Measurements from ENCODE around the gene CFL1. TPM values are rescaled to one million over a fixed set of nuclear protein-coding genes. Genes with fewer than 3 reads are reported as not detected.

Gene CFL1
- total RNA-seq, 1 experiment from 2014 or later = 955 TPM

- CTCF ChIA-PET = interaction anchor here (0.7 kb wide), 1 partner anchor 263 kb away, joined by 3 read pairs; no protein-coding TSS in a partner anchor
- peak overlapping the region; percentile 84 for H3K27ac Mint-ChIP-seq (ENCODE audit: unreplicated experiment)
- no peak for TF ChIP-seq CTCF (IDR thresholded peaks at IDR 0.05; ENCODE audit: unreplicated experiment)
- intact Hi-C loops (cut with micrococcal nuclease; ENCODE audit: unreplicated experiment) = no loop called here
- H3K27me3 Mint-ChIP-seq (ENCODE audit: unreplicated experiment) = no peaks in the 10 kb centered on the region
- H3K9me3 Mint-ChIP-seq (ENCODE audit: low read depth, unreplicated experiment) = no peaks in the 10 kb centered on the region
- H3K4me1 Mint-ChIP-seq (ENCODE audit: low read depth, unreplicated experiment) = peaks cover 47% of the 10 kb centered on the region
- no peak for DNase-seq
- peaks cover 100% of the 10 kb centered on the region for H3K36me3 Mint-ChIP-seq (ENCODE audit: insufficient read depth, unreplicated experiment)
- no TSS peak for BruUV-seq (replicated peaks)
- H3K4me3 Mint-ChIP-seq (ENCODE audit: low read depth, unreplicated experiment) = peak overlapping the region; percentile 84
These were observed 2.0 kb downstream of the CFL1 start for GRCh38 chr11:65855927-65856363.

GRCh38 chr11:65854852-65855837, 2.8 kb downstream of the CFL1 start:
- BruUV-seq (replicated peaks) = TSS peak; percentile 61
- peaks cover 100% of the 10 kb centered on the region for H3K36me3 Mint-ChIP-seq (ENCODE audit: insufficient read depth, unreplicated experiment)
- CTCF ChIA-PET = interaction anchor here (0.6 to 0.7 kb wide), 3 partner anchors 13 to 605 kb away, joined by 3 to 10 read pairs (median 5); no protein-coding TSS in a partner anchor

GRCh38 chr11:65854161-65854592, 3.8 kb downstream of the CFL1 start:
- Mint-ChIP-seq H3K27ac (ENCODE audit: unreplicated experiment) (peak overlapping the region; percentile 79), H3K4me3 (ENCODE audit: low read depth, unreplicated experiment) (peak overlapping the region; percentile 84), H3K27me3 (ENCODE audit: unreplicated experiment) (no peaks in the 10 kb centered on the region), H3K36me3 (ENCODE audit: insufficient read depth, unreplicated experiment) (peaks cover 99% of the 10 kb centered on the region), H3K9me3 (ENCODE audit: low read depth, unreplicated experiment) (no peaks in the 10 kb centered on the region), H3K4me1 (ENCODE audit: low read depth, unreplicated experiment) (peaks cover 38% of the 10 kb centered on the region)
- CTCF ChIA-PET = interaction anchor here (0.6 kb wide), 2 partner anchors 12 to 604 kb away, joined by 5 to 10 read pairs; no protein-coding TSS in a partner anchor
- no peak for TF ChIP-seq CTCF (IDR thresholded peaks at IDR 0.05; ENCODE audit: unreplicated experiment)
- intact Hi-C loops (cut with micrococcal nuclease; ENCODE audit: unreplicated experiment) = no loop called here
- no TSS peak for BruUV-seq (replicated peaks)
- no peak for DNase-seq

More at GRCh38 chr11:65854852-65855837, 2.8 kb downstream of the CFL1 start:
- H3K27me3 Mint-ChIP-seq (ENCODE audit: unreplicated experiment) = no peaks in the 10 kb centered on the region
- H3K4me1 Mint-ChIP-seq (ENCODE audit: low read depth, unreplicated experiment) = peaks cover 45% of the 10 kb centered on the region
- no peak for DNase-seq
- peak overlapping the region; percentile 84 for H3K4me3 Mint-ChIP-seq (ENCODE audit: low read depth, unreplicated experiment)
- H3K9me3 Mint-ChIP-seq (ENCODE audit: low read depth, unreplicated experiment) = no peaks in the 10 kb centered on the region
- H3K27ac Mint-ChIP-seq (ENCODE audit: unreplicated experiment) = peak overlapping the region; percentile 79
- no peak for TF ChIP-seq CTCF (IDR thresholded peaks at IDR 0.05; ENCODE audit: unreplicated experiment)
- intact Hi-C loops (cut with micrococcal nuclease; ENCODE audit: unreplicated experiment) = no loop called here

GRCh38 chr11:65853246-65853979, 4.6 kb downstream of the CFL1 start:
- CTCF ChIA-PET = interaction anchor here (0.7 to 1.0 kb wide), 2 partner anchors 37 to 713 kb away, joined by 3 read pairs; partner anchors contain the start of gene CCDC85B
- H3K36me3 Mint-ChIP-seq (ENCODE audit: insufficient read depth, unreplicated experiment) = peaks cover 97% of the 10 kb centered on the region
- no peak for TF ChIP-seq CTCF (IDR thresholded peaks at IDR 0.05; ENCODE audit: unreplicated experiment)
- H3K4me3 Mint-ChIP-seq (ENCODE audit: low read depth, unreplicated experiment) = no peak overlapping the region
- peaks cover 33% of the 10 kb centered on the region for H3K4me1 Mint-ChIP-seq (ENCODE audit: low read depth, unreplicated experiment)
- H3K9me3 Mint-ChIP-seq (ENCODE audit: low read depth, unreplicated experiment) = no peaks in the 10 kb centered on the region
- BruUV-seq (replicated peaks) = no TSS peak
- intact Hi-C loops (cut with micrococcal nuclease; ENCODE audit: unreplicated experiment) = no loop called here
- DNase-seq = no peak
- H3K27ac Mint-ChIP-seq (ENCODE audit: unreplicated experiment) = peak overlapping the region; percentile 79
- no peaks in the 10 kb centered on the region for H3K27me3 Mint-ChIP-seq (ENCODE audit: unreplicated experiment)
